ENCODE results near the gene FBXO2.
"Not testable (repeated sequence)": the region's sequence is repeated elsewhere in the genome, so short reads cannot be mapped to it uniquely, and the experiment has no call there.

Gene FBXO2

DNA sequence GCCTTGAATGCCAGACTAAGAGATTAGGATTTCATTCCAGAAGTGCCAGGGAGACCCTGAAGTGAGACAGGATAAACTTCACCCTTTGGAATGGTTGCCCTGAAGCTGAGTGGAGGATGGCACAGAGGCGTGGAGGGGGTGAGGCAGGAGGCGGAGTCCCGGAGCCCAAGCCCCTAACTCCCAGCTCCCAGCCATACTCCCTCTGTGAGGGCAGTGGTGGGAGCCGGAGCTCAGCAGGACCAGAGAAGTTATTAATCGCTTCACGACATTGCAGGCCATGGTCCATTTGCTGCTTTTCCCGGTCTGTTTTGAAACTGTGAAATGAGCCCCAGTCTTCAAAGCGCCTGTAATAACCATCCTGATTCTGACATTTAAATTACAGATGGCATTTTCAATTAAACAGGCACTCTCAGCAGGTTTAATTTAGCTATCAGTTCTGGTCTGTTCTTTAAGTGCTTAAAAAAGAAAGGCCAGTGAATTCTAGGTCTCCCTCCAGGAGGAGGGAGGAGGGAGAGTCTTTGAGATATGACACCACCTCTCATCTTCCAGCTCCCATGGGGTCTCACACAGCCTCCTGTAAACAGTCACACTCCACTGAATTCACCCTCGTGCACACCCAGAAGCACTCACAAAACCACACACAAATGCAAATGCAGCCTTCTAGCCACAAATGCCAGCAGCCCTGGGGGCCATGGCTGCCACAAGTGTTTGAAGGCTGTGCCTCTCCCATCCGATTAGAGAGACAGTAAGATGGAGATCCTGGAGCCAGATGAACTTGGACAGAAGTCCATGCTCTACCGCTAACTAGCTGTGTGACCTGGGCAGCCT, 19.6 kb downstream of the FBXO2 start:
- in situ Hi-C loops (cut with MboI; ENCODE audit: low sequenced_read_pairs), result loop anchor here (10.0 kb wide), 1 partner anchor 600 kb away; no protein-coding TSS in a partner anchor

DNA sequence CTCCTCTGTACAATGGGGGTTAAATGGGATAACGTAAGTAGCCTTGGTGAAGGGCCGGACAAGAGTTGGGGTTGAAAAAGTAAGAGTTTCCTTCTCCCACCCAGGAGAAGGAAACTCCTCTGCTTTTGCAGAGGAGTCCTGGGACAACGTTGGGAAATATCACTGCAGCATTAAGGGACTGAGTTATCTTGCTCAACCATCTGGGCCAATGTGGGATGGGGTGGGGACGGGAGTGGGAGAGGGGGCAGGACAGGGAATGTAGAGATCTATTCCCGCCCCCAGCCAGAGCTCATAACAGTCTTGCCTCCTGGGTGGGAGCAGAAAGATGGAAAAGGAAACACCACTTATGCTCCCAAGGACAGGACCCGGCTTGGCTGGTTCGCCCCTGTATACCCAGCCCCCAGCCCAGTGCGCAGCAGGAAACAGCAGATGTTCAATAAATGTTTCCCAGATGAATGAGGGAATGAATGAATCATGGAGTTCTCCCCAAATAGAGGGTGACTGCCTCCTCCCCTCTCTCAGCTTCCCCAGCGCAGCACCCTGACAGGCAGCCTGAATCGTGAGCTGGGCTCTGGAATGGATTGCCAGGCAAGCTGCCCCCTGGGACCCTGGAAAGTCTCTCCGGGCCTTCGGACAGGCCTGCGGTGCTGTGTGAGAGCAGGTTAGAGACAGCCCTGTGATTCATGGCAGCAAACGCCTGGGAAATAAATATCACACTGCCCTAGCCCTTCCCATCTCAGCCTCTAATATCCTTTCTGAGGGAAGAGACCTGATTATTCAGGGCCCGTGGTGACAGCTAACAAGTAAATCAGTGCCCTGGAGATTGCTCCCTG, 24.8 kb downstream of the FBXO2 start:
- in situ Hi-C loops (cut with MboI; ENCODE audit: low sequenced_read_pairs), result loop anchor here (10.0 kb wide), 1 partner anchor 595 kb away; no protein-coding TSS in a partner anchor

DNA sequence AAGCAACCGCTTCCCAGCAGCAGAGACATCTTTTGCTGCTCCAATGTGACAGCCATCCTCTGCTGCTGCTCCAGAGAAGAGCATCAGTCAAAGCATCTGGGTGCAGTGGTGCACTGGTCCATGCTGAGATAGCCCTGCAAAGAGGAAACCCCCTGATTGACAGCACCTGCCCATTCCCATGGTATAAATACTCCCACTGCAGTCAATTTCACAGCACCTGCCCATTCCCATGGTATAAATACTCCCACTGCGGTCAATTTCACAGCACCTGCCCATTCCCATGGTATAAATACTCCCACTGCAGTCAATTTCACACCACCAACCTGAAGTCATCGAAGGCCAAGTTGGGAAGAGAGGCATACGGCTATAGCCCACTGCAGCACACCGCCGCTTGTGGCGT, 25.5 kb downstream of the FBXO2 start:
- in situ Hi-C loops (cut with MboI; ENCODE audit: low sequenced_read_pairs), result no loop called here

DNA sequence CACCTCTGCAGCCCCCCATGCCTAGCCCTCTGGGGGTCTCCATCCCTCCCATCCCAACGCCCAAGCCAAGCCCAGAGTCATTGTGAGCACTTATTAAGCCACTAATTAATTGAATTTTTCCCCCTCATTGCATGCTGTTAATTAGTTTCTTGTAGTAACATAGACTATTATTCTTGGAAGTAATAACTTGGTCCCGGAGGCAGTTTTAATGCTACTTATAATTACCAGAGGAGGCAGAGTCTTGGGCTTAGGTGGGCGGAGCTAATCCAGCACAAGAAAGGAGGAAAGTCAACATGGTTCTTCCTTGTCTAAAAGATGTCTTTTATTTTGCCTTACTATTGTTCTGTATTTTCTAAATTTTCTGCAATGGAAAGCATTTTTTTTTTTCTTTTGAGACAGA, 27.7 kb downstream of the FBXO2 start:
- in situ Hi-C loops (cut with MboI; ENCODE audit: low sequenced_read_pairs), result no loop called here

DNA sequence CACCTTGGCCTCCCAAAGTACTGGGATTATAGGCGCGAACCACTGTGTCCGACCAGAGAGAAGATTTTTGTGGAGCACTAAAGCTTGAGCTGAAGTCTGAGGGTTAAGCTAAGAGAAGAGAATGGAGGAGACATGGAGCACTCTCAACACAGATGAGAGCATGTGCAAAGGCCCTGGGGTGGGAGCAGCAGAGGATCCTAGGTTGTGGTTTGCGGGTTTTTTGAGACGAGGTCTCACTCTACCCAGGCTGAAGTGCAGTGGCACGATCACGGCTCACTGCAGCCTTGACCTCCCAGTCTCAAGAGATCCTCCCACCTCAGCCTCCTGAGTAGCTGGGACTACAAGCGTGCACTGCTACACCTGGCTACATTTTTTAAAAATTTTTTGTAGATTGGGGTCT, 30.5 kb downstream of the FBXO2 start:
- in situ Hi-C loops (cut with MboI; ENCODE audit: low sequenced_read_pairs), result no loop called here

DNA sequence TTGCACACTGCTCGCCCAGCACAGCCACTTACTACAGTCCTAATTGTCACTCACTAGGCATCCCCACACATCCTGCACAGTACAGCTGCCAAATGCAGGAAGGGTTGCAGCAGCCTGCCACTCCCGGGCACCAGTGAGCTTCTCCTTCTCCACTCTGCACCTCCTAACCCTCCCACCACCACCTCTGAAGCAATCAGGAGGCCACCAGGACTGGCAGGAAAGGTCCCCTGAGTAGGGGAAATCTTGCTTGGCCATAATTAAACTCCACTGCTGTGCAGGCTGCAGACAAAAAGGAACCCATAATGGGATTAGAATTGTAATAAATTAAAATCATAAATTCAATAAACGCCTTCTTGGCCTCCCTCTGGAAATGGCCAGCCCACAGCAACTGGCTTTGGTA, 31.8 kb downstream of the FBXO2 start:
- in situ Hi-C loops (cut with MboI; ENCODE audit: low sequenced_read_pairs), result no loop called here

- in situ Hi-C loops (cut with MboI; ENCODE audit: low sequenced_read_pairs), result no loop called here
These were observed 33.3 kb downstream of the FBXO2 start for GRCh38 chr1:11620924-11621323.

DNA sequence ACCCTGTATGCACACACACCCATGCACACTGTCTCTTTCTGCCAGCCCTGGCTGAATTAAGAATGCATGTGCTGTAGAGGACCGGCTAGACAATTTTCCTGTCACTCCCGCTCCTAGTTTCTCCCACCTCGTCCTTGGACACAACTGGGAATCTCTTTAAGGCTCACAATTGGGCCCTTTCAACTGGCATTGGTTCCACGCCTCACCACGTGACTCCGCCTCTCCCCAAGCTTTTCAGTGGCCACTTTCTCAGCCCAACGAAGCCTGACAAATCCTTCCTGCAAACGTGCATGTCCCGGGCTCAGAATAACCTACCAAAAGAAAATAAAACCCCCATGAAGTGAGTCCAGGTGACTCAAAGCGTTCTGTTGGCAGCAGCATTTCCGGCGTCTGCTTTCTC, 33.8 kb downstream of the FBXO2 start:
- in situ Hi-C loops (cut with MboI; ENCODE audit: low sequenced_read_pairs), result no loop called here

DNA sequence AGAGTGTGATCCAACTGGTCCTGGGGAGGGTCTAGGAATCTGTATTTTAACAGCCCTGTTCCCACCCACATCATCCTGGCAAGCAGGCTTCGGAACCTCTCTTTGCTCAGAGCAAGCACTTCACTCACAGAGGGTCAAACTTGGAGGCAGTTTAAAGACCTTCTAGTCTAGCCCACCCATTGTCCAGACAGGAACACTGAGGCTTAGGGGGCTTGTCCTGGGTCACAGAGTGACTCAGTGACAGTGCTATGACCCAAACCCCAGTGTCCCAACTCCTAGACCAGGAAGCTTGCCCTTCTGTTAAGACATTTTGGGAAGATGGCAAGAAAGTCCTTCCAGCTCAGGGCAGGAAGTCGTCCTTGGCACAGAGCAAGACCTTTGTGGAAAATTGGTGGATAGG, 36.5 kb downstream of the FBXO2 start:
- in situ Hi-C loops (cut with MboI; ENCODE audit: low sequenced_read_pairs), result no loop called here

DNA sequence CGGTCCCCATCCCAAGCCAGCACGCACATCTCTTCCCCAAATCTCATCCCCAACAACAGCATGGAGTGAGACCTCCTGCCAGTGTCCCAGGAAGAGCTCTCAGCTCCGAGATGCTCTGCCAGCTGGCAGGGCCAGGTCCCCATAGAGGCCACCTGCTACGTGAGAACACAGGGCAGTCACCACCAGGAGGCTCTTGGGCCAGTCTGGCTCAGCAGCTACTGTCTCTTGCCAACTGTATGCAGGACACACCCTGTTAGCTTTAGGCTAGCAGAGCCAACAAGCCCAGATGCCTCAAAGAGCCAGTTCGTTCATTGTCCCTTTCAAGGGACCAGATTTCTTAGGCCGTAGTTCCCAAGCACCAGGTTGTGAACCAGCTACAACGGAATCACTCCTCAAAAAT, 36.9 kb downstream of the FBXO2 start:
- in situ Hi-C loops (cut with MboI; ENCODE audit: low sequenced_read_pairs), result no loop called here

DNA sequence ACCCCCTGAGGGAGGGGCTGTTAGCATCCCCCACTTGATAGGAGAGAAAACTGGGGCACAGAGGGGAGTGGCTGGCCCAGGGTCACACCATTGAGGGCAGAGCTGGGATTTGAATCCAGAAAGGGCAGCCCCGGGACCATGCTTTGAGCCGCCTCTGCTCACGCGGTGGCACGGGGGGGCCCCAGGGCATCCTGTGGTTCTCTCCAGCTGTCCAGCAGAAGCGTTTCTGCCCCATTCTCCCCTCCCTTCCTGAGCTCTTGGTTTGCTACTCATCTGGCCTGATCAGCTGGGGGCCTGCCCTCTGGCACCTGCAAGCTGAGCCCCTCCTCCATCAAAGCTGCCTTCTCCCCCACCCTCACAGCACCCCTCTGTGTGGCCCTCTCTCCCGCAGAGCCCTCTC, 37.5 kb downstream of the FBXO2 start:
- in situ Hi-C loops (cut with MboI; ENCODE audit: low sequenced_read_pairs), result no loop called here

DNA sequence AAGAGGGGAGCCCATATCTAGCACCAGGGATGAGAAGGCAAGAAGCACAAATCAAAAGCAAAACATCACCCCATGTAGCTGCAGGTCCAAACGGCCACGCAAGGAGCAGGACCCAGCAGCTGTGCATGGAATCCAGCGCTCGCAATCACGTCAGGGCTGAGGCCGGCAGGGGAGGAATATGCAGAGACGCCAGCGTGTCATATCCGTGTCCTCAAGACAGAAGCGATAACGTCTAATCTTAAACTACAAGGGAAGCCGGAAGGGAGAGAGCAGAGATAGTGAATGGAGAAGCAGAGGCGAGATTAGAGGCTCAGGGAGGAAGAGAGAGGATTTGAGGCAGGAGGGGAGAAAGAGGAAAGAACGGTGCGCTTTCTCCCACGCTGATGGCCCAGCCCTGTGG, 39.1 kb downstream of the FBXO2 start:
- in situ Hi-C loops (cut with MboI; ENCODE audit: low sequenced_read_pairs), result no loop called here

GRCh38 chr1:11613347-11613746, 40.9 kb downstream of the FBXO2 start:
- in situ Hi-C loops (cut with MboI; ENCODE audit: low sequenced_read_pairs), result no loop called here

GRCh38 chr1:11611638-11612327, 42.4 kb downstream of the FBXO2 start:
- in situ Hi-C loops (cut with MboI; ENCODE audit: low sequenced_read_pairs), result no loop called here

DNA sequence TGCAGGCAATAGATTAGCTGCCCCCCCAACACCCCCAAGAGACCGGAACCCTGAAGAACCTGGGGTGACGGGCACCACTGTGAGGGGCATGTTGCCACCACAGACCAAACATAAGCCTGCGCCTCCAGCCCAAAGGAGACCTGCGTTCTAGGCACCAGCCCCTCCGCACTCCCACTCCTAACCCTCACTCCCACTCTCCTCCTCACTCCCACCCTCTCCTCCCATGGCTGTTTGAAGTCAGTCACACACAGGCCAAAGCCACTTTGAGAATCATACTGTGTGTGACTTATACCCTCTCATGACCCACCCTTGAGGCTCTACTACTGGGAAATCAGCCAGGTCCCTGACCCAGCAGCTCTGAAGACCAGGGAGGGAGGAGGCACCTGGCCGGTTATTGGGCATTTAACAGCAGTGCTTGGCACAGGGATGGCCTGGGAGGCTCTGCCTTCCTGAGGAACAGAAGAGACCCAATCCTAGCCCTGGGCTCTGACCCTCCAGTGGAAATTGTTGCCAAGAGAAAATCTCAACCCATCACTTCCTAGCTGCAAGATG, 43.5 kb downstream of the FBXO2 start:
- in situ Hi-C loops (cut with MboI; ENCODE audit: low sequenced_read_pairs), result no loop called here

DNA sequence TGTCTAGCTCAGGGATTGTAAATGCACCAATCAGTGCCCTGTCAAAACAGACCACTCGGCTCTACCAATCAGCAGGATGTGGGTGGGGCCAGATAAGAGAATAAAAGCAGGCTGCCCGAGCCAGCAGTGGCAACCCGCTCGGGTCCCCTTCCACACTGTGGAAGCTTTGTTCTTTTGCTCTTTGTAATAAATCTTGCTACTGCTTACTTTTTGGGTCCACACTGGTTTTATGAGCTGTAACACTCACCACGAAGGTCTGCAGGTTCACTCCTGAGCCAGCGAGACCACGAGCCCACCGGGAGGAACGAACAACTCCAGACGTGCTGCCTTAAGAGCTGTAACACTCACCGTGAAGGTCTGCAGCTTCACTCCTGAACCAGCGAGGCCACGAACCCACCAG, 44.9 kb downstream of the FBXO2 start:
- in situ Hi-C loops (cut with MboI; ENCODE audit: low sequenced_read_pairs), result not testable (repeated sequence)

GRCh38 chr1:11608596-11609130, 45.6 kb downstream of the FBXO2 start:
- in situ Hi-C loops (cut with MboI; ENCODE audit: low sequenced_read_pairs), result not testable (repeated sequence)

GRCh38 chr1:11606775-11607174, 47.5 kb downstream of the FBXO2 start:
- in situ Hi-C loops (cut with MboI; ENCODE audit: low sequenced_read_pairs), result no loop called here

- in situ Hi-C loops (cut with MboI; ENCODE audit: low sequenced_read_pairs), result no loop called here
These were observed 51.2 kb downstream of the FBXO2 start for GRCh38 chr1:11602981-11603380.

GRCh38 chr1:11602424-11602823, 51.8 kb downstream of the FBXO2 start:
- in situ Hi-C loops (cut with MboI; ENCODE audit: low sequenced_read_pairs), result no loop called here

- in situ Hi-C loops (cut with MboI; ENCODE audit: low sequenced_read_pairs), result no loop called here
These were observed 53.4 kb downstream of the FBXO2 start for GRCh38 chr1:11600836-11601235.

All from HL-60/S4 treated with retinoic acid at 250 ng/mL for 4 days and 3 days (cell line).